DND-41 (cell line): ENCODE measurements around the gene ERG28.

Experiments used
- EZH2 ChIP-seq: IDR thresholded peaks from 3 replicates; pipeline ENCODE4 v1.6.1; 2012; ENCODE audit warnings: borderline replicate concordance, low read depth, mild to moderate bottlenecking, moderate library complexity, low read length, inconsistent platforms; ENCODE audit not compliant: severe bottlenecking
- TF ChIP-seq, protein P1 (sequence below): IDR thresholded peaks from 2 replicates; pipeline ENCODE4 v1.5.1; 2012; ENCODE audit warnings: borderline replicate concordance, low read length, moderate library complexity, mild to moderate bottlenecking; ENCODE audit not compliant: poor library complexity, severe bottlenecking; ENCODE audit errors: extremely low read depth

DNA sequence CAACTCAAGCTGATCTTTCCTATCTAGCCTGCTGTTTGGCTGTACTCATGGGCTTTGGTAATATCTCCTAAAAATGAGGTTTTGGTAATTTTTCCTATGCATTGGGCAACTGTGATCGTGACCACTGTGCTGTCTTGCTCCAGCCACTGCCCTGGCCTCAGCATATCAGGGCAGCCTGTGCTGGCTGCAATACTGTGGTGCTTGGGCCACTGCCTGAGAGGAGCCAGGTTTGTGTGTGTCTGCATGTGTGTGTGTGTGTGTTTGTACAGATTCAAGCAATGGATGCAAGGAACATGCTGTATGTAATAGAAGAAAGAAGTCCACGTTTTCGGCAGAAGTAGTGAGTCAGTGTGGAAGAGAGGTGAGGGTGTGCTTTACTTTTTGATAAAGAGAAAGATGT is 13.0 kb downstream of the ERG28 start:
- TF ChIP-seq, protein P1, sequence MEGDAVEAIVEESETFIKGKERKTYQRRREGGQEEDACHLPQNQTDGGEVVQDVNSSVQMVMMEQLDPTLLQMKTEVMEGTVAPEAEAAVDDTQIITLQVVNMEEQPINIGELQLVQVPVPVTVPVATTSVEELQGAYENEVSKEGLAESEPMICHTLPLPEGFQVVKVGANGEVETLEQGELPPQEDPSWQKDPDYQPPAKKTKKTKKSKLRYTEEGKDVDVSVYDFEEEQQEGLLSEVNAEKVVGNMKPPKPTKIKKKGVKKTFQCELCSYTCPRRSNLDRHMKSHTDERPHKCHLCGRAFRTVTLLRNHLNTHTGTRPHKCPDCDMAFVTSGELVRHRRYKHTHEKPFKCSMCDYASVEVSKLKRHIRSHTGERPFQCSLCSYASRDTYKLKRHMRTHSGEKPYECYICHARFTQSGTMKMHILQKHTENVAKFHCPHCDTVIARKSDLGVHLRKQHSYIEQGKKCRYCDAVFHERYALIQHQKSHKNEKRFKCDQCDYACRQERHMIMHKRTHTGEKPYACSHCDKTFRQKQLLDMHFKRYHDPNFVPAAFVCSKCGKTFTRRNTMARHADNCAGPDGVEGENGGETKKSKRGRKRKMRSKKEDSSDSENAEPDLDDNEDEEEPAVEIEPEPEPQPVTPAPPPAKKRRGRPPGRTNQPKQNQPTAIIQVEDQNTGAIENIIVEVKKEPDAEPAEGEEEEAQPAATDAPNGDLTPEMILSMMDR = no peak
- TF ChIP-seq EZH2 = no peak
